Upper lobe of left lung (tissue), 4 donors: ENCODE data around the gene PLCB4.

Source experiments
- POLR2A ChIP-seq, 4 donors: fragments of 450-650 bp; IDR thresholded peaks; one replicate each; pipeline ENCODE4 v1.5.1; 2016 to 2017; ENCODE audit warnings: antibody characterized with exemption in 4 of 4, mild to moderate bottlenecking in 2 of 4
- TF ChIP-seq, protein P1 (sequence below), 6 experiments: fragments of 450-650 bp in 4 of 6; fragments of 200-600 bp in 2 of 6; sonication (generic) in 2 of 6; IDR thresholded peaks; one replicate each; pipeline ENCODE4 v1.5.1; 2016 to 2019; ENCODE audit warnings: antibody characterized with exemption in 6 of 6

DNA sequence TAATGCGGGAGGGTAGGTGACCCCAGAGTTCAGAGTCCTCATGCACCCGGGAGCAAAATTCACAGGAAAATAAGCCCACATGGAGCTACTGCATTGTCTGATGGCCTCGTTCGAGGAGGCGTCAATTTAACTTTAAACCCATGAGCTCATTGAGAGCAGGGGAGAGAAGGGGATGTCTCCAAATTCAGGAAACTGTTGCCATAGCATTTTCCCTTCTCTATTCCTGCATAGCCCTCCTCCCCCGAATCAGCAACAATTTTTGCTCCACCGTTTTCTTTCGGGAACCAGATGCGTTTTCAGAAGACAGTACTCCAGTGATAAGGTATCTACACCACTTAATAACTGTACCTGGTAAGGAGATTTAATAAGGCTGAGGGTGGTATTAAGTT, 445.2 kb downstream of the PLCB4 start:
- TF ChIP-seq, protein P1, sequence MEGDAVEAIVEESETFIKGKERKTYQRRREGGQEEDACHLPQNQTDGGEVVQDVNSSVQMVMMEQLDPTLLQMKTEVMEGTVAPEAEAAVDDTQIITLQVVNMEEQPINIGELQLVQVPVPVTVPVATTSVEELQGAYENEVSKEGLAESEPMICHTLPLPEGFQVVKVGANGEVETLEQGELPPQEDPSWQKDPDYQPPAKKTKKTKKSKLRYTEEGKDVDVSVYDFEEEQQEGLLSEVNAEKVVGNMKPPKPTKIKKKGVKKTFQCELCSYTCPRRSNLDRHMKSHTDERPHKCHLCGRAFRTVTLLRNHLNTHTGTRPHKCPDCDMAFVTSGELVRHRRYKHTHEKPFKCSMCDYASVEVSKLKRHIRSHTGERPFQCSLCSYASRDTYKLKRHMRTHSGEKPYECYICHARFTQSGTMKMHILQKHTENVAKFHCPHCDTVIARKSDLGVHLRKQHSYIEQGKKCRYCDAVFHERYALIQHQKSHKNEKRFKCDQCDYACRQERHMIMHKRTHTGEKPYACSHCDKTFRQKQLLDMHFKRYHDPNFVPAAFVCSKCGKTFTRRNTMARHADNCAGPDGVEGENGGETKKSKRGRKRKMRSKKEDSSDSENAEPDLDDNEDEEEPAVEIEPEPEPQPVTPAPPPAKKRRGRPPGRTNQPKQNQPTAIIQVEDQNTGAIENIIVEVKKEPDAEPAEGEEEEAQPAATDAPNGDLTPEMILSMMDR (IDR thresholded peaks at IDR 0.05) = no peak
- no peak for TF ChIP-seq POLR2A (IDR thresholded peaks at IDR 0.05)
